Activated CD8-positive, alpha-beta memory T cell treated with anti-CD3 and anti-CD28 coated beads, Interleukin-2, amount 50 U/mL, for 24 hours (primary cell): ENCODE results near the gene SKAP2.

Source experiments
- DNase-seq: peaks from one replicate; pipeline ENCODE4 v3.0.0-alpha.2; 2020; ENCODE audit errors: extremely low read depth

Gene SKAP2

DNA sequence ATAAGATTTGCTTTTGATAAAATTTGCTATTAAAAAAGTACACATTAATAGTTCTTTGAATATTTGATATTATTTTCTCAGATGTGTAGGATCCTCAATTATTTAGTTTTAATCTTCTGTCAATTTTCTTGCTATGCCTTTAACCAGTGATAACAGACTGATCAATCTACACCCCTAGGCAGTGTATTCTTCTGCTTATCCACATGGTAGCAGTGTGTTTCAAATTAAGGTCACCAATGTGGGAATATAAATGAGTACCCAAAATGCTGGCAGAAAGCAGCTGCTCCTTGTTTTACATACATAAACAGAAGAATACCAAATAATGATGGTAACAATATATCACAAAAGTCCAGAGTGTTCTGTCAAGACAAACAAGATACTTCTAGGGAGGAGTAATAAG lies 87.0 kb downstream of the SKAP2 start:
- DNase-seq = no peak

DNA sequence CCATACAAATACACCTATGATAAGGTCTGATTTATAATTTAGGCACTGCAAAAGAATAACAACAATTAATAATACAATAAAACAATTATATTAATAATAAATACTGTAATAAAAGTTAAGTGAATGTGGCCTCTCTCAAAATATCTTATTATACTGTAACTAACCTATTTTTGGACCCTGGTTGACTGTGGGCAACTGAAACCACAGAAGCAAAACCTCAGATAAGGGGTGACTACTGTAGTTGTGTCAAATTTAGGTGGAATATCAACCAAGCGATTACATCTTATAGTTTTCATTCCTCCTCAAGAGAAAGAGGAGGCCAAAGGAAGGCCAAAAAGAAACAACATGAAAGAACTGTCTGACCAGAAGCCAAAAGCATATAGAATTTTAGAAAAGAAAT lies 103.9 kb downstream of the SKAP2 start:
- no peak for DNase-seq

DNA sequence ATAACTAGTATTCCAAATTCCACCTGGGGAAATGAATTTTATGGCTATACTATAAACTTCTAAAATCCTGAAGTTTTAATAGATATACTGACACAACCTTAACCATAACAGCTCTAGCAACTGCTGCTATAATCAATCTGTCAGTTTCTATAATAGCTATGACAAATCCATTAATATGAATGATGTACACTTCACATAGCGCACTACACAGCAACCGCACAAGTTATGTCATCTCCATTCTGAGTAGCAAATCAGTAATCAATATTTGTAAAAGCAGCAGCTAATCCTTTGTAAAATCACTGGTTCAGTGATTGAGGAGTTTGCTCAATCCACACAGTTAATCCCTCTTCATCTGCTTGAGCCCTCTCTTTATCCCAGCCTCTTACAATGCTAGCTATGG lies 105.3 kb downstream of the SKAP2 start:
- no peak for DNase-seq

DNA sequence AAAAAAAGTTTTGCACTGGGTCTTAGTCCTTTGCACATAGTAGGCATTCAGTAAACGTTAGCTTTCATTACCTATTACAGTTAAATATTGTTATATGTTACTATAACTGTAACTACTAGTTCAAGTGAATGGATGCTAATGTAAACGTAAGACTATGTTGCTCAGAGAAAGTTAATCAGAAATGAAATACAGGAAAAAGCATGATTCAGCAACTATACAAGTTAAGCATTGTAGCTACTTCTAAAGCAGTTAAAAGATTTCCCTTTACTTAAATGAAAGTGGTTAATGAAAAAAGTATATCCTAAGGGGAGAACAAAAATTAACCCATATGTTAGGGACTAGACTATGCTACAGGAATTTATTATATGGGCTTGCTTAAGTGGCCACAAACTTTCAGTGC lies 121.2 kb downstream of the SKAP2 start:
- DNase-seq = no peak

DNA sequence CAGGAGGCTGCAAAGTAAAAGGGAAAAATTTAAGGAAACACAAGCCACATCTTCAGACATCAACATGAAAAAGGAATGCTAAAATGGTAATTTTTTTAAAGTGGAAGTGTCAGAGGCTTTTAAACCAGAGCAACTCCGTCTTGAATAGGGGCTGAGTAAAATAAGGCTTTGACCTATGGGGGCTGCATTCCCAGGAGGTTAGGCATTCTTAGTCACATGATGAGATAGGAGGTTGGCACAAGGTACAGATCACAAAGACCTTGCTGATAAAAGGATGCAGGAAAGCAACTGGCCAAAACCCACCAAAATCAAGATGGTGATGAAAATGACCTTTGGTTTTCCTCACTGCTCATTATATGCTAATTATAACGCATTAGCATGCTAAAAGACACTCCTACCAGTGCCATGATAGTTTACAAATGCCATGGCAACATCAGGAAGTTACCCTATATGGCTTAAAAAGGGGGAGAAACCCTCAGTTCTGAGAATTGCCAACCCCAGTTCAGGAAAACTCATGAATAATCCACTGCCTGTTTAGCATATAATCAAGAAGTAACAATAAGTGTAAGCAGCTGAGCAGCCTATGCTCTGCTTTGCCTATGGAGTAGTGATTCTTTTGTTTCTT lies 128.3 kb downstream of the SKAP2 start:
- no peak for DNase-seq

DNA sequence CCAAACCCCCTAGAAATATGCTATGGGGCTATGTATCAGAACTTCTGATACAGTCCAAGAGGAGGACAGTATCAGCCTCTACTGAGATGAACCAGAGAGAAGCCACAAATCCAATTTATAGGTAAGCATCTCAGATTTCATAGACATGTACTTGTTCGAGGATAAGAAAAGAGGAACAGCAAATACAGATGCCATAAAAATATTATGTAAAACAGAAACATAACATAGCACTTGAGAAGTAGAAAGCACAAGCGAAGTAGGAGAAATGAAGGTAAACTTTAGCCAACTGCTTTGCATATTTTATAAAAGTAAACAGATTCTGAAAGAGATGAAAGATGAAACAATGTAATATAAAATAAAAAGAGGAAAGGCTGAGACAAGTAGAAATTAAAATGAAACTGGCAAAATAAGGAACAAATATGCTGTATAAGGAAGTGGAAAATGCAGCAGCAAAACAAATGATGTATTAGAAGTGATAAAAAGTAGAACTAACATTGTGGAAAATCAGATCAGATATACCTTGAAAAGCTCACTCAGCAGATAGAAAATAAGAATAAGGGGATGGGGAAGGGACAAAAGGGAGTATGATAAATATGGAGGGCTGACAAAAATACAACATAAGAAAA lies 135.1 kb downstream of the SKAP2 start:
- DNase-seq = no peak

DNA sequence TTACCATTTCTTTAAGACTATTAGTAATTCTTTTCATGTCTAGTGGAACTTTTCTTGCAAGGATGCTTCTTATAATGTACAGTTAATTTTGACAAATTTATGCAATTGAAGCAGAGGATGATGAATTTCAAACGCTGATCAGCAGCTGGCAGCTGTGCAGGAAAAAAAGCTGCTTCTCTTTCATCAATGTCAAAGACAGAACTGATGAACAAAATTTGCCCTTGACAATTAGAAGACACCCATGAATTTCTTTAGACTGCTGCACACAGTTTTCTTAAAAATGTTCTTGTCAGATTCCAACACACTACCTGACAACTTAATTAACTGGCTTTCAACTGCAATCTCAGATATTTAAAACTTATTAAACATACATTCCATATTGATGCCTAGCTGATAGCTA lies 138.3 kb downstream of the SKAP2 start:
- no peak for DNase-seq

DNA sequence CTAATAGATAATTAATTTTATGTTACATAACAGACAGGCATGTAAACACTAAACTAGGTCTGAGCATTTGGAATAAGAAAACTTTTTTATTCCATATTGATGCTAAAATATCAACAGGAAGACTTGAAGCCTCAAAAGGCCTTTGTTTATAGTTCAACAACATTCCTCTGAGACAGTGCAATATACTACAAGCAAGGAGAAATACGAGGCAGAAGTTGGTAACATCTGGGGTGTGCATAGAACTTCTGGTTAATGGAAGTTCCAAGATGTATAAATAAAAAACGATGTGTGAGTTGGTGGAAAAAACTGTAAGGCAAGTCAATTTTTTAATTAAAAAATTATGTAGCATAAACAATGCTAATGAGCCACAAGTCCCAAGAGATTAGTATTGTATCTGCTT lies 139.6 kb downstream of the SKAP2 start:
- DNase-seq = no peak

DNA sequence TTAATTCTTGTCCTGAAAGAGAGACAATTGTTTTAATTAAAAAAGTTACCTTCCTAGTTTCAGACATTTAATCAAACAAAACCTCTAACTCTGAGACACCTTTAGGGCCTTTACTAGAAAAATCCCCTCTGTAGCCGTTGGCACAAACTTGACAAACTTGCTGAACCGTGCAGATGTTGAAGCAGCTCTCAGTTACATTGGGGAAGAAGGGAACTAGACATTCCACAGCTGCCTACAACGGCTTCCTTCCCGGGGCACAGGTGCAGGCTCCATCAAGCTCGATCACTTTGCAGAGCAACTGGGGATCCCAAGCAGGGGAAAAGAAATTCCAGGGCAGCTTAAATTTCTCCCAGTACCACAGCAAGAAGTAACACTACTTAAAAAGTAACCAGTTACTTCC lies 141.3 kb downstream of the SKAP2 start:
- no peak for DNase-seq

DNA sequence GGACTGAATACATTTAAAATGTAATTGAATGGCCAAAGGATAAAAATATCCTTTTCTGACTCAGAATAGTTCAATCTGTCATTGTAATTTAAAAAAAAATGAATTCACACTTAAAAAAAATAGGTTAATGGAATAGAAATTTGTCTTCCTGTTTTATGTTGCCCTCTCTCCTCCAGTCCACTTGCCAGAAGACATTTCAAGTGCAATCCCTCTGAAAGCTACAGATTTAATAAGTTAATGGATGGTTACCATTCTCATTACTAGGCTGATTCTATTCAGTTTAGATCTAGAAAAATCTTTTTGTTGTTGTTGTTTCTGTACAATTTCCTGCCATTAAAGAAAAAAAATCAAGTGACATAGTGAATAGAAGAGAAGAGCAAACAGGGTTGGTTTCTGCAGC lies 142.9 kb downstream of the SKAP2 start:
- DNase-seq = no peak

DNA sequence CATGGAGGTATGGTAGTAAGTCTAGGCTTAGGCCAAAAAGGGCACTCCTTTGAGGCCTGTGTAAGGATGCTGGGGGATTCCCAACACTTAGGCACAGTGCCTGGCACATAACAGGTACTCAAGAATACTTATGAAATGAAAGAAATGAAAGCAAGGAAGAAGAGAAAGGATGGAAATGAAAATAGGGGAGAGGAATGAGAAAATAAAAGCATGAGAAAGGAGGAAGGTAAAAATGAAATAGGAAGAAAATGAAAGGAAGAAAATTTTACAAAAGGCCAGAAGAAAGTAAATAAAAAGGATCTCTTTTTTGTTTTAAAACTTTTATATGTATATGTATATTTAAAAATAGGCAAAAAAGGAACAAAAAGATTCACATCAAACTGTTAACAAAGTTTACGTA lies 146.3 kb downstream of the SKAP2 start:
- DNase-seq = no peak

DNA sequence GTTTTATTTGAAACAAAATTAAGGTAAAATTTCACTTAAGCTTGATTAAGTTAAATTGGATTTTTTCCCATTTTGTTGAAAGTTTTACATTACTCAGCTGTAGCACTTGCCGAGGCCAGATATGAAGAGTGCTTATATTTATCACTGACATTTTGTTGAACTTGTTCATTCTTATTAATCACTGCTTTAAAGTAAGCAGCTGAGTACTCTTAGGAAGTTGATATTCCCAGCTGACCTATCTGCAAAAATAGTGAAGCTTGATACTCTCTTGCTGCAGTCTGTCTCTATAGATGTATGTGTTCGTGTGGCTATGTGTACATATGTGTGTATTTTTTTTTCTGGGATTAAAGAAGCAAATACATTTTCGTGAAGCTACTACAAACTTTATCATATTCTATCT lies 150.0 kb downstream of the SKAP2 start:
- DNase-seq = no peak

DNA sequence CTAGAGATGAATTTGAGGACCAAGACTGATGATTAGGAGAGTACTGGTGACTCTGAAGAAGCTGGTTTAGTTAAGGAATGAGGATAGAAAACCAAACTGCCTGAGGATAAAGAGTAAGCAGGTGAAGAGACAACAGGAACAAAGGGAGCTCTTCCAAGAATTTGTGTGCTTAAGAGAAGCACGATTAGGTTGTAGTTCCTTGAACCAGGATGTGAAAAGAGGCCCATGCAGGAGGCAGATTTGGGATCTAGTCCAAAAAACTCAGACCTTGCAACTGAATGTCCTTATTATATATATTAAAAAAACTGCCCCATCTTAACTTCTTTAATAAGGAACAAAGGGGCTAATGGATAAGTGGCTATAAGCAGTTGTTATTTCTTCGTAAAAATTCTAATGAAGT lies 150.4 kb downstream of the SKAP2 start:
- DNase-seq = no peak

DNA sequence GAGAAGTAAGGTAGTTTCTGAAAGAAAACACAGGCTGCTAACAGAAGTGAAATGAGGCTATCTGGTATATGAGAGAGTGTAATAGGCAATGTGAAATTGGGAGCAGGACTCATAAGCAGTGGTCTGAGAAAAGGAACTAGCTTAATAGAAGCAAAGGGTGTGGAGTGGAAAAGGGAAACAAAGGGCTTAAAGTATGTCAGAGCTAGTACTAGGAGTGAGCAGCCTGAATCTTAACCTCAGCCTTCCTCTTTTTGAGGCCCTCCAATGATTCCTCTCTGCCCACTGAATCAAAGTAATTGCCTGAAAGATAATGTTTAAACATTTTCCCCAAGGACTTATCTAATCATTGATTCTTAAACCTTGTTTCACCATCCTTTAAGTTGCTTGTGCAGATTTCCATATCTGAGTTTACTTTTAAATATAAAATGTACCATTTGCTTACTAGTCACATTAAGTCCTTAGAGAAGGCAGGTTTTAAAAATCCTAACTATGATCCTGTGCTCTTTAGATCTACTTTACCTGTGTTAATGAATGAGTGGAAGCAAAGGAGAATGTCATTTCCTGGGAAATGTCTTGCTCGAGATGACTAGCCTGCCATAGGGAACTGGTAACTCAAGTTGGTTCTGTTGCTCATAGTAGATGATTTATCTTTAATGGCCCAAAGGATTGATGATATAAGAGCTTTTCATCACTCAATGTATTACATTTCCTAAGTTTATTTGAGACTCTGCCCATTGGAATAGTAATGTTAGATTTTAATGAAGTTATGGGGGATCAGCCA lies 155.0 kb downstream of the SKAP2 start:
- no peak for DNase-seq

DNA sequence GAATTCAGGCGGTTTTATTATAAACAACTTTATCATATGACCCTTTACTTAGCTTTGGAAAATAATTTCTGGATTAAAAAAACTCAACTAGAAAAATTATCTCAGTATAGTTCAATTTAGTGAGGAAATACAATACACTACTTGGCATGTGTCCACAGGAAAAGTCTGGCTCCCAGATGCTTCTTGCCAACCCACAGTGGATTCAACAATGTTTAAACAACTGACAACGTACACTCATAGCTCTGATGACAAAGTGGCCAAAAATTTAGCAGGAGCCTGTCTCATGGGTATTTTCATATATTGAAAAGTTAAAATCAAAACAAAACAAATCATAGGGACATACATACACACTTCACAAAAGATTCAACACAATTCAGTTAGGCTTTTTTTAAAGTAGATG lies 158.8 kb downstream of the SKAP2 start:
- DNase-seq = no peak

DNA sequence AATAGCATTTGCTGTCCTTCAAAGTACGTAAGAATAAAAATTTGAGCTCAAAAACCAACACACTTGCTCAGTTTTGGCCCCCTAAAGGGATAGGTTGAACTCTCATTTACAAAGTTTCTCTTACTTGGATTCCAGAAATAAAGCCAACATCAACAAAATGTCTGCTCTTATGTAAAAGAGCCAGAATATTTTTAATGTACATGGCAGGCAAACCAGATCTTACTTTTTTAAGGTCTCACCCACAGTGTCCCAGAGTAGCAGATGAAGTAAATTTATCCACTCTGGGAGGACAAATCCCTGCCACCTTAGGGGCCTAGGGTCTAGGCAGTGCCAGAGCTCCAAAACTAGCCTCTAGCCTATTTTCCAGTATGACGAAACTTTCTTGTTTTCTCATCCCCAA lies 159.6 kb downstream of the SKAP2 start:
- DNase-seq = no peak

DNA sequence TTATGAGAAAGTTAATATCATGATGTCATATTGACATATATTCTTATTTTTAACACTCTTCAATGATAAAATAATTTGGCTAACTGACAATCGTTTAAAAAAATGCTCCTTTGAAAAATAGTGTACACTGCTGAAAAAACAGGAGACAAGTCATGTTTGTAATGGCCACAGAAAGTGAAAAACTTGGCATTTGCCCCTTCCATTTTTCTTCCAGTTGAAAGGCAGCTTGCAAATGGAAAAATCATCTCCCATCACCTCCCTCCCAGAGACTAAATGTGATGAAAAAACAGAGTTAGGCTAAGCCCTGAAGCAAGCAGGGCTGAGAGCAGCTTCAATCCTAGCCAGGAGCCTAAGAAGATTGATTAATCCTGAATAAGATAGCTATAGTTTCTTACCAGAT lies 160.4 kb downstream of the SKAP2 start:
- no peak for DNase-seq

DNA sequence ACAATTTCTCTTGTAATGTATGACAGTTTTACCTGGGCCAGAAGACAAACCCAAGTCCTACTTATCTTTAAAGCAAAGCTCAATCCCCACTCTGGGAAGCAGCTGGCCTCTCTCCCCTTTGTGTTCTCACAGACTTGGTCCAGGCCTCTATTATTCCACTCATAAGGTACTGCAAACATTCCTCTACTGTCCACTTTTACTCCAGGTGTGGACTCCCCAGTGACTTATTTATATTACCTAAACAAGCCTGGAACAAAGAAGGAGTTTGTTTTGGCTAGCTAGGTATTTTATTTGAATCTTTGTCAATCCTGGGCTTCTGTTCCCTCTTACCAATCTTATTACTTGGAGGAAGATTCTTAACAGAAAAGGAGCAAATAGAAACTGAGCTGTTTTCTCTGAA lies 163.5 kb downstream of the SKAP2 start:
- DNase-seq = no peak

DNA sequence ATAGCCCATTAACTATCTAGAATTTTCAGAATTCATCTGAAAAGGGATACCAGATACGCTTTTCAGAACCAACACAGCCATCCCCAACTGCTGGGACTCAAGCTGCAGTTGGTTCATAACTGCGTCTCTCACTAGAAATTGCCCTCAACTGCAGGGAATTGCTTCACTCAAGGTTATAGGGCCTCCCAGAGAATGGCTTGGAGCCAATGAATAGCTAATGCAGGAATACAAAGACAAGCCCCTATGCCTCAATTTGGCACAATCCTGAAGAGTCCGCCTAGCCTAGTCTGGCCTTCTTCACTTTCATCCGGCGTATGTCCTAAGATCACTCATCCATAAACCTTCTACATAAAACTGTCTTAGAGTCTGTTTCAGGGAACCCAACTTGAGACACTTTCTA lies 164.0 kb downstream of the SKAP2 start:
- DNase-seq = no peak

DNA sequence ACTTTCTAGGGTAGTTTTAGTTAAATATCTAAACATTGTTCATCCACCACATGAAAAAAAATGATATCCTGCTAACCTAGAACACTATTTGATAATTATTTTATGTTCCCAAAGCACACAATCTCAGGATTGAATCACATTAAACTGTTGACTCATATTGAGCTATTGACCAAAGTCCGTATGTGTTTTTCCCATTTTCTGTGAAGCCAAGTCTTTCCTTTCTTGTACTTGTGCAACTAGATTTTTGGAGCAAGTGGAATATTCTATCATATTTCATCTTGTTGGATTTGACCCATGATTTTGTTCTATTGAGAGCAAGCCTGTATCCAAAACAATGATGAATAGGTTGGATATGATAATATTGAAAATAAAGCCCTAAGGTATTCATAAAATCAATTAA lies 164.6 kb downstream of the SKAP2 start:
- DNase-seq = no peak

DNA sequence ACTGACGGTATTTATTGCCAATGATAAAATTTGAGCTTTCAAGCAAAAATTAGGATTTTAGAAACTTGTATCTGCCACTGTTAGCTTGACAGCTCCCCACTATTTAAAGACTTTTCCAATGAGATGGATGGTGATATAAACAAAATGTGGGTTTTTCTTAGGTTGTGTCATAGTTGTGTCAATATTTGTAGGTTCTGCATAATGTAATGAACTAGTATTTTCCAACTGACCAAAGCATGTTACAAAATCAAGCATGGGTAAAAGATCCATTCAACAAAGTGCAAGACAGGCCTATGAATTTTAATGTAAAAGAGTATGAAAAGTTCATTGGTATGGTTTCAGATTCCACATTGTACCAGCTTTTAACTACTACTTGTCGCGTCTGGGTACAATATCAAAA lies 165.6 kb downstream of the SKAP2 start:
- DNase-seq = no peak

DNA sequence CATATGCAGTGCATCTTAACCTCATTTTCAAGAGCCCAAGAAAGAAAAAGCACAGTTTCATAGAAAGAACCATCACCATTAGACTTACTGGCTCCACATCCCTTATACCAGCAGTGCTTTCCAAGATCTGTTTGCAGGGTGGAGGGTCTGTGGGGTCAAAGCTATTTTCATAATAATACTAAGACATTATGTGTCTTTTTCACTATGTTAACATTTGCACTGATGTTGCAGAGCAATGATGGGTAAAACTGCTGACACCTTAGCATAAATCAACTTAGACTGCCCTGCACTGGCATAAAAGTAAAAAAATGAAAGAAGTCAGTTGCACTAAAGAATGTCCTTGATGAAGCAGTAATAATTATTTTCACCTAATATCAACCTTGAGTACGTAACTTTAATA lies 166.2 kb downstream of the SKAP2 start:
- DNase-seq = no peak

DNA sequence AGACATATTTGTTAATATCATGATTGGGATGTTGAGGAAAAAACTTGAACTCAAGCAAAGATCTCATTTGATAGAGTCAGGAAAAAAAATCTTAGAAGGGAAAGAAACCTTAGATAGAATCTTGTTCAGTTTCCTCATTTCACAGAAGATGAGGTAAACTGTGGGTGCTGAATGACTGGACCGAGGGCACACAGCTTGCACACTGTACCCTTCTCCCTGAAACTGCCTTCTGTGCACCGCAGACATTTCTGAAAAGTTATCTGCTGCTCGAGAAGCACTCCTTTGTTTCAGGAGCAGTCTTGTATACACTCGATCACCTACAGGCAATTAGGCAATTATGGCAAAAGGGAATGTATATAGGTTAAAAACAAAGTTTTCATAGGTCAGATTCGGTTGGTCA lies 167.4 kb downstream of the SKAP2 start:
- DNase-seq = no peak
